Neural cell (in vitro differentiated cells): ENCODE data around the gene TRUB1. TPM values are rescaled to one million over a fixed set of nuclear protein-coding genes. Genes with fewer than 3 reads are reported as not detected.

Source experiments
- H2AFZ ChIP-seq: fragments of 200-600, 300-800 bp; sonication (generic), shearing (Covaris generic); 2 replicates; pipeline ENCODE4 v1.6.0; 2014; ENCODE audit warnings: low read depth, mild to moderate bottlenecking, antibody characterized with exemption, low read length, moderate library complexity
- H3F3A ChIP-seq: fragments of 200-600 bp; shearing (Covaris generic); 2 replicates; pipeline ENCODE4 v1.6.1; 2016; ENCODE audit warnings: mild to moderate bottlenecking, moderate library complexity, mixed read lengths, antibody characterized with exemption, low read length; ENCODE audit not compliant: insufficient read depth, poor library complexity, severe bottlenecking
- H3K27ac ChIP-seq: fragments of 200-600, 300-800 bp; sonication (generic), shearing (Covaris generic); 2 replicates; pipeline ENCODE4 v1.5.1; 2014; ENCODE audit warnings: mild to moderate bottlenecking, low read length, moderate library complexity
- H3K27me3 ChIP-seq: fragments of 300-800, 200-600 bp; sonication (generic), shearing (Covaris generic); 2 replicates; pipeline ENCODE4 v1.6.0; 2014; ENCODE audit warnings: mild to moderate bottlenecking, low read depth, low read length, moderate library complexity; ENCODE audit not compliant: insufficient read depth
- H3K36me3 ChIP-seq: fragments of 300-800, 200-600 bp; sonication (generic), shearing (Covaris generic); 2 replicates; pipeline ENCODE4 v1.5.1; 2014; ENCODE audit warnings: mild to moderate bottlenecking, antibody characterized with exemption, low read length, moderate library complexity; ENCODE audit not compliant: insufficient read depth
- H3K4me2 ChIP-seq: fragments of 300-800, 200-600 bp; sonication (generic), shearing (Covaris generic); 2 replicates; pipeline ENCODE4 v1.6.0; 2014; ENCODE audit warnings: mild to moderate bottlenecking, low read length
- H3K4me3 ChIP-seq: fragments of 300-800, 200-600 bp; sonication (generic), shearing (Covaris generic); 2 replicates; pipeline ENCODE4 v1.5.1; 2014; ENCODE audit warnings: mild to moderate bottlenecking, low read length, moderate library complexity
- H3K79me2 ChIP-seq: fragments of 200-600 bp; shearing (Covaris generic); replicated peaks from 2 replicates; pipeline ENCODE4 v1.6.0; 2014; ENCODE audit warnings: mild to moderate bottlenecking, low read length, moderate library complexity; ENCODE audit not compliant: insufficient read depth
- H3K9ac ChIP-seq: fragments of 300-800, 200-600 bp; sonication (generic), shearing (Covaris generic); 2 replicates; pipeline ENCODE4 v1.6.1; 2016; ENCODE audit warnings: mild to moderate bottlenecking, low read length, mixed read lengths
- H3K9me2 ChIP-seq: fragments of 200-600 bp; shearing (Covaris generic); 2 replicates; pipeline ENCODE4 v1.6.1; 2016; ENCODE audit warnings: mild to moderate bottlenecking, low read length, mixed read lengths; ENCODE audit not compliant: insufficient read depth
- H3K9me3 ChIP-seq: fragments of 200-600, 300-800 bp; sonication (generic), shearing (Covaris generic); 2 replicates; pipeline ENCODE4 v1.6.1; 2016; ENCODE audit warnings: mild to moderate bottlenecking, mixed run types, low read length, moderate library complexity, mixed read lengths
- H4K20me1 ChIP-seq: fragments of 200-600 bp; shearing (Covaris generic); 2 replicates; pipeline ENCODE4 v1.6.1; 2016; ENCODE audit warnings: mild to moderate bottlenecking, mixed run types; ENCODE audit not compliant: insufficient read depth
- EP300 ChIP-seq: fragments of 450-650 bp; conservative IDR thresholded peaks from 2 replicates; pipeline ENCODE4 v1.6.1; 2014; ENCODE audit warnings: antibody characterized with exemption, mild to moderate bottlenecking, moderate library complexity; ENCODE audit not compliant: poor library complexity, severe bottlenecking
- EZH2 ChIP-seq: fragments of 200-600, 300-800 bp; shearing (Covaris generic), sonication (generic); IDR thresholded peaks from 2 replicates; pipeline ENCODE4 v1.6.1; 2014; ENCODE audit warnings: antibody characterized with exemption, low read length, borderline replicate concordance, mild to moderate bottlenecking; ENCODE audit not compliant: insufficient read depth, poor library complexity, severe bottlenecking
- MXI1 ChIP-seq: fragments of 450-650 bp; conservative IDR thresholded peaks from 2 replicates; pipeline ENCODE4 v1.6.1; 2014; ENCODE audit warnings: antibody characterized with exemption, mild to moderate bottlenecking; ENCODE audit not compliant: poor library complexity, severe bottlenecking
- POLR2AphosphoS5 ChIP-seq: IDR thresholded peaks from 2 replicates; pipeline ENCODE4 v1.6.1; 2012
- RAD21 ChIP-seq: fragments of 450-650 bp; conservative IDR thresholded peaks from 2 replicates; pipeline ENCODE4 v1.6.1; 2014; ENCODE audit warnings: antibody characterized with exemption, mild to moderate bottlenecking, moderate library complexity
- REST ChIP-seq: IDR thresholded peaks from 2 replicates; pipeline ENCODE4 v1.6.1; 2012; ENCODE audit warnings: borderline replicate concordance
- SMC3 ChIP-seq: fragments of 450-650 bp; conservative IDR thresholded peaks from 2 replicates; pipeline ENCODE4 v1.6.1; 2014; ENCODE audit warnings: antibody characterized with exemption, mild to moderate bottlenecking, moderate library complexity; ENCODE audit not compliant: poor library complexity
- TAF1 ChIP-seq: IDR thresholded peaks from 2 replicates; pipeline ENCODE4 v1.6.1; 2012; ENCODE audit warnings: low read depth
- polyA plus RNA-seq: library from polyadenylated mRNA; depleted of rRNA; stranded (reverse); fragments of >200 nt; gene quantifications from 2 replicates; pipeline ENCODE4 v1.2.3, GENCODE V29; 2014
- TF ChIP-seq, protein P1 (sequence below): fragments of 450-650 bp; IDR thresholded peaks from 2 replicates; pipeline ENCODE4 v1.5.1; 2014; ENCODE audit warnings: antibody characterized with exemption, mild to moderate bottlenecking, moderate library complexity; ENCODE audit not compliant: poor library complexity, severe bottlenecking

TRUB1 gene
- polyA plus RNA-seq, 1 donor from 2014 or later, result 48.8 TPM

DNA sequence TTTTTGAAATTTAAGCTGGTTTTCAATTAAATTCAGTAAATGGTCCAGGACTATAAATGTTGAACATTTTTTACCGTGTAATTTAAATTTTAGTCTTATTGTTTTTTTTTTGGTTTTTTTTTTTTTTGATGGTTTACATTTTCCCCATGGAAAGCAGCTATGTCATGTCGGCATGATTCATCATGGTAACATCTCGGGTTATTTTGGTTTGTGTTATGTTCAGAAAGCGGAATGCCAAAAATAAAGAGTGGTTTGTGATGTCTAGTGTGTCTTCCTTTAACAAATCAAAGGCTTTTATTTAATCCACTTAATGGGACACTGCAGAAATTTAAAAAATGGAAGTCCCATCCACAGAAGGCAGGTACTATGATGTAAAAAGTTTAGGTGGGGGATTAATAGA, 58.5 kb downstream of the TRUB1 start:
- Histone ChIP-seq H3K27me3 (no peaks in the 10 kb centered on the region), H3K9ac (no peak overlapping the region), H3K9me2 (no peaks in the 10 kb centered on the region), H4K20me1 (no peaks in the 10 kb centered on the region), H2AFZ (no peak overlapping the region), H3F3A (no peaks in the 10 kb centered on the region), H3K4me3 (no peak overlapping the region), H3K4me2 (no peak overlapping the region), H3K9me3 (no peaks in the 10 kb centered on the region), H3K27ac (no peak overlapping the region), H3K79me2 (no peaks in the 10 kb centered on the region), H3K36me3 (no peaks in the 10 kb centered on the region)
- TF ChIP-seq MXI1, result no peak
- no peak for TF ChIP-seq RAD21
- no peak for TF ChIP-seq REST
- TF ChIP-seq, protein P1, sequence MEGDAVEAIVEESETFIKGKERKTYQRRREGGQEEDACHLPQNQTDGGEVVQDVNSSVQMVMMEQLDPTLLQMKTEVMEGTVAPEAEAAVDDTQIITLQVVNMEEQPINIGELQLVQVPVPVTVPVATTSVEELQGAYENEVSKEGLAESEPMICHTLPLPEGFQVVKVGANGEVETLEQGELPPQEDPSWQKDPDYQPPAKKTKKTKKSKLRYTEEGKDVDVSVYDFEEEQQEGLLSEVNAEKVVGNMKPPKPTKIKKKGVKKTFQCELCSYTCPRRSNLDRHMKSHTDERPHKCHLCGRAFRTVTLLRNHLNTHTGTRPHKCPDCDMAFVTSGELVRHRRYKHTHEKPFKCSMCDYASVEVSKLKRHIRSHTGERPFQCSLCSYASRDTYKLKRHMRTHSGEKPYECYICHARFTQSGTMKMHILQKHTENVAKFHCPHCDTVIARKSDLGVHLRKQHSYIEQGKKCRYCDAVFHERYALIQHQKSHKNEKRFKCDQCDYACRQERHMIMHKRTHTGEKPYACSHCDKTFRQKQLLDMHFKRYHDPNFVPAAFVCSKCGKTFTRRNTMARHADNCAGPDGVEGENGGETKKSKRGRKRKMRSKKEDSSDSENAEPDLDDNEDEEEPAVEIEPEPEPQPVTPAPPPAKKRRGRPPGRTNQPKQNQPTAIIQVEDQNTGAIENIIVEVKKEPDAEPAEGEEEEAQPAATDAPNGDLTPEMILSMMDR, result no peak
- no peak for TF ChIP-seq TAF1
- TF ChIP-seq SMC3, result no peak
- TF ChIP-seq EP300, result no peak
- TF ChIP-seq POLR2AphosphoS5, result no peak
- TF ChIP-seq EZH2, result no peak

DNA sequence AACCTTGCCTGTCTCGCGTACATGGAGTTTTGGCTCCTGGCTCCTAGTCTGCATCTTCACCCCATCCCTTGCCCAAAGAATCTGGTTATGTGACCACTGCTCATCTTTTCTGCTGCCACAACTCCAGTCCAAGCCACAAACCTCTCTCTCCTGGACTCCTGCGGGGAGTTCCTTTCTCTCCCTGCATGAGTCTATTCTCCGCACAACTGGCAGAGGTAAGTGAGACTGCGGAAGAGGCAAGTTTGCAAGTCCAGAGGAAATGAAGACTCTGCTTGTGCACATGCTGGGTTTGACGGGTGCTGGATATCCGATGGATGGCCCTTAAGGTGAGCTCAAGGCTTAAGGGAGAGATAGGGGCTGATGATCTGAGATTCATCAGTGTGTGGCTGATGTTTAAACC, 61.0 kb downstream of the TRUB1 start:
- H2AFZ ChIP-seq, result no peak overlapping the region
- no peaks in the 10 kb centered on the region for H3K79me2 ChIP-seq

More for the DNA sequence above, 61.0 kb downstream of the TRUB1 start:
- H4K20me1 ChIP-seq, result no peaks in the 10 kb centered on the region
- H3K4me3 ChIP-seq, result no peak overlapping the region
- no peak overlapping the region for H3K27ac ChIP-seq
- no peak overlapping the region for H3K4me2 ChIP-seq
- H3K36me3 ChIP-seq, result no peaks in the 10 kb centered on the region
- no peaks in the 10 kb centered on the region for H3K9me2 ChIP-seq
- H3K27me3 ChIP-seq, result no peaks in the 10 kb centered on the region
- H3K9me3 ChIP-seq, result no peaks in the 10 kb centered on the region
- H3F3A ChIP-seq, result no peaks in the 10 kb centered on the region
- no peak overlapping the region for H3K9ac ChIP-seq
- TF ChIP-seq SMC3 (no peak), EP300 (no peak), TAF1 (no peak), RAD21 (no peak), REST (no peak), POLR2AphosphoS5 (no peak)
